ENCODE results near the gene CGA. TPM values are rescaled to one million over a fixed set of nuclear protein-coding genes. Genes with fewer than 3 reads are reported as not detected.

The CGA gene
- polyA plus RNA-seq, 1 of the 3 experiments (the other 2 are of a cell fraction), result 0.10 TPM

GRCh38 chr6:87092435-87092834 is 2.5 kb downstream of the CGA start:
- ChIA-PET POLR2A (no interaction called here), CTCF (interaction anchor here (2.6 kb wide), 1 partner anchor 14 kb away, joined by 14 read pairs; no protein-coding TSS in a partner anchor)
- TF ChIP-seq POLR2AphosphoS5 (IDR thresholded peaks at IDR 0.05; ENCODE audit: low read depth, low read length) (no peak), GABPA (IDR thresholded peaks at IDR 0.05; ENCODE audit: low read depth) (no peak), EZH2phosphoT487 (IDR thresholded peaks at IDR 0.05; ENCODE audit: borderline replicate concordance, low read depth) (no peak), SIN3A (IDR thresholded peaks at IDR 0.05; ENCODE audit: borderline replicate concordance, low read depth, low read length) (no peak), EP300 (IDR thresholded peaks at IDR 0.05; ENCODE audit: borderline replicate concordance in 1 of 2, low read depth in 1 of 2, low read length in 1 of 2) (no peak), FOSL2 (IDR thresholded peaks at IDR 0.05; ENCODE audit: borderline replicate concordance, low read depth) (no peak), SMC3 (IDR thresholded peaks at IDR 0.05; ENCODE audit: low read depth, low read length) (no peak), ZBTB33 (IDR thresholded peaks at IDR 0.05; ENCODE audit: borderline replicate concordance, low read depth) (no peak), FOXM1 (IDR thresholded peaks at IDR 0.05; ENCODE audit: low read depth) (no peak), JUND (IDR thresholded peaks at IDR 0.05) (no peak), CTCF (IDR thresholded peaks at IDR 0.05) (no peak), USF2 (IDR thresholded peaks at IDR 0.05; ENCODE audit: borderline replicate concordance, low read depth, low read length) (no peak), NFIC (IDR thresholded peaks at IDR 0.05; ENCODE audit: borderline replicate concordance) (no peak), RCOR1 (IDR thresholded peaks at IDR 0.05; ENCODE audit: low read length) (no peak), TAF1 (IDR thresholded peaks at IDR 0.05; ENCODE audit: borderline replicate concordance, low read depth, low read length) (no peak)
- H3K79me2 ChIP-seq (ENCODE audit: insufficient read depth), result no peaks in the 10 kb centered on the region
- peaks cover 6% of the 10 kb centered on the region for H3F3A ChIP-seq (replicated peaks; ENCODE audit: insufficient read depth)
- H3K4me3 ChIP-seq (ENCODE audit: low read depth in 2 of 2, low read length in 1 of 2), result no peak overlapping the region
- H3K9me2 ChIP-seq, result no peaks in the 10 kb centered on the region
- no peaks in the 10 kb centered on the region for H4K20me1 ChIP-seq (ENCODE audit: insufficient read depth)
- H3K9ac ChIP-seq, result no peak overlapping the region
- no peaks in the 10 kb centered on the region for H3K9me3 ChIP-seq
- 50% methylated on average over 3 of the region's 3 CpGs for WGBS (ENCODE audit: low lambda C conversion rate)
- H3K4me2 ChIP-seq, result no peak overlapping the region
- H2AFZ ChIP-seq (ENCODE audit: low read depth), result peak overlapping the region; percentile 56; the same call in 1 of the 2 replicates
- no peak overlapping the region for H3K27ac ChIP-seq (ENCODE audit: low read depth in 2 of 2, low read length in 1 of 2)
- no peaks in the 10 kb centered on the region for H3K27me3 ChIP-seq (ENCODE audit: insufficient read depth)
- no peak for DNase-seq
- H3K36me3 ChIP-seq (replicated peaks in 1 of 2; ENCODE audit: control insufficient read depth in 1 of 2, insufficient read depth in 2 of 2, low read length in 1 of 2), result no peaks in the 10 kb centered on the region
- H3K4me1 ChIP-seq (ENCODE audit: control insufficient read depth in 1 of 2, insufficient read depth in 2 of 2, low read depth in 1 of 2, low read length in 1 of 2), result peaks cover 0 to 9% of the 10 kb centered on the region in 2 experiments; a peak in 1 of 4 replicates

Data from SK-N-SH (cell line).